Endothelial cell (in vitro differentiated cells): Measurements from ENCODE around the gene CDC123. TPM values are rescaled to one million over a fixed set of nuclear protein-coding genes. Genes with fewer than 3 reads are reported as not detected.
A peak's percentile ranks its signal among the peaks of the same experiment; 100 is the strongest.

ENCODE experiments used
- DNase-seq: peaks from one replicate; pipeline ENCODE4 v3.0.0; 2021; ENCODE audit warnings: low spot score
- H3K27ac Mint-ChIP-seq: one replicate; pipeline ENCODE4 v1.8.0; 2021; ENCODE audit warnings: mixed read lengths, inconsistent platforms; ENCODE audit not compliant: unreplicated experiment
- H3K27me3 Mint-ChIP-seq: one replicate; pipeline ENCODE4 v1.8.0; 2021; ENCODE audit warnings: mild to moderate bottlenecking, moderate library complexity, mixed read lengths, inconsistent platforms; ENCODE audit not compliant: unreplicated experiment
- H3K36me3 Mint-ChIP-seq: one replicate; pipeline ENCODE4 v1.8.0; 2021; ENCODE audit warnings: mild to moderate bottlenecking, low read depth, mixed read lengths, inconsistent platforms; ENCODE audit not compliant: unreplicated experiment
- H3K4me1 Mint-ChIP-seq: one replicate; pipeline ENCODE4 v1.8.0; 2021; ENCODE audit warnings: mild to moderate bottlenecking, mixed read lengths, inconsistent platforms; ENCODE audit not compliant: unreplicated experiment
- H3K4me3 Mint-ChIP-seq: one replicate; pipeline ENCODE4 v1.8.0; 2021; ENCODE audit warnings: mild to moderate bottlenecking, mixed read lengths, inconsistent platforms; ENCODE audit not compliant: unreplicated experiment
- H3K9me3 Mint-ChIP-seq: one replicate; pipeline ENCODE4 v1.8.0; 2021; ENCODE audit warnings: mixed read lengths, inconsistent platforms; ENCODE audit not compliant: unreplicated experiment
- CTCF ChIP-seq: fragments of 200-600 bp; sonication (generic); IDR thresholded peaks from one replicate; pipeline ENCODE4 v1.5.0; 2021; ENCODE audit warnings: antibody characterized with exemption; ENCODE audit not compliant: unreplicated experiment
- long read RNA-seq: library from polyadenylated mRNA; unstranded; transcript quantifications from one replicate; pipeline ENCODE4 v2.0.0, GENCODE V29; 2020; ENCODE audit not compliant: unreplicated experiment
- total RNA-seq: library from RNA; stranded (reverse); fragmentation: NEBNext Ultra II Directional; extraction: Animal tissue kit (Norgen Biotek cat#: 25700); gene quantifications from one replicate; pipeline ENCODE4 v1.2.1, GENCODE V29; 2021; ENCODE audit not compliant: unreplicated experiment

Gene CDC123
- 85.9 TPM for total RNA-seq
- long read RNA-seq, transcript CDC123-201 (13 exons, 1,542 nt), result major isoform, 85 of 100 reads
- long read RNA-seq, partial matches to known transcripts, result 2 of 100 reads
- long read RNA-seq, other reads (novel, unspliced or antisense), result 12 of 100 reads

- peak; percentile 73 for DNase-seq
- Mint-ChIP-seq H3K36me3 (peaks cover 8% of the 10 kb centered on the region), H3K27ac (peak within 1 kb of the TSS; percentile 97), H3K27me3 (peaks cover 6% of the 10 kb centered on the region), H3K9me3 (no peaks in the 10 kb centered on the region), H3K4me3 (peak within 1 kb of the TSS; percentile 99), H3K4me1 (peaks cover 24% of the 10 kb centered on the region)
- no peak for TF ChIP-seq CTCF
These were observed at the start of gene CDC123, which contains the start of gene NUDT5 for GRCh38 chr10:12195603-12196506. Gene CDC123, plus strand, starts transcription at chr10:12196188. Its CDS starts 58 bp downstream, at chr10:12196246. Gene NUDT5, minus strand, starts transcription at chr10:12195891. Its CDS starts 9,600 bp downstream, at chr10:12186291.

- no peak for TF ChIP-seq CTCF
- Mint-ChIP-seq H3K9me3 (no peaks in the 10 kb centered on the region), H3K4me3 (no peak overlapping the region), H3K36me3 (peaks cover 10% of the 10 kb centered on the region), H3K4me1 (no peaks in the 10 kb centered on the region), H3K27ac (no peak overlapping the region), H3K27me3 (no peaks in the 10 kb centered on the region)
- no peak for DNase-seq
These were observed 45.8 kb upstream of the CDC123 start for GRCh38 chr10:12150163-12150562.

GRCh38 chr10:12154516-12154915 lies 41.5 kb upstream of the CDC123 start:
- TF ChIP-seq CTCF, result no peak
- Mint-ChIP-seq H3K36me3 (peaks cover 10% of the 10 kb centered on the region), H3K9me3 (no peaks in the 10 kb centered on the region), H3K27ac (no peak overlapping the region), H3K27me3 (no peaks in the 10 kb centered on the region), H3K4me1 (no peaks in the 10 kb centered on the region), H3K4me3 (no peak overlapping the region)
- no peak for DNase-seq

GRCh38 chr10:12156367-12157123 lies 39.4 kb upstream of the CDC123 start:
- Mint-ChIP-seq H3K27me3 (no peaks in the 10 kb centered on the region), H3K27ac (no peak overlapping the region), H3K4me1 (no peaks in the 10 kb centered on the region), H3K4me3 (no peak overlapping the region), H3K9me3 (no peaks in the 10 kb centered on the region), H3K36me3 (peaks cover 3% of the 10 kb centered on the region)
- no peak for DNase-seq
- TF ChIP-seq CTCF, result no peak
